ENCODE results near the gene HTR5A.

GRCh38 chr7:155124706-155125105 is 54.6 kb downstream of the HTR5A start:
- no peak for TF ChIP-seq CTCF (IDR thresholded peaks at IDR 0.05)
- no peak for TF ChIP-seq POLR2A (IDR thresholded peaks at IDR 0.05)

All from Peyer's patch (tissue), 4 donors.